Measurements from ENCODE around the gene KLF17.

GRCh38 chr1:44118682-44119081, at the start of gene KLF17:
- TF ChIP-seq, protein P1, sequence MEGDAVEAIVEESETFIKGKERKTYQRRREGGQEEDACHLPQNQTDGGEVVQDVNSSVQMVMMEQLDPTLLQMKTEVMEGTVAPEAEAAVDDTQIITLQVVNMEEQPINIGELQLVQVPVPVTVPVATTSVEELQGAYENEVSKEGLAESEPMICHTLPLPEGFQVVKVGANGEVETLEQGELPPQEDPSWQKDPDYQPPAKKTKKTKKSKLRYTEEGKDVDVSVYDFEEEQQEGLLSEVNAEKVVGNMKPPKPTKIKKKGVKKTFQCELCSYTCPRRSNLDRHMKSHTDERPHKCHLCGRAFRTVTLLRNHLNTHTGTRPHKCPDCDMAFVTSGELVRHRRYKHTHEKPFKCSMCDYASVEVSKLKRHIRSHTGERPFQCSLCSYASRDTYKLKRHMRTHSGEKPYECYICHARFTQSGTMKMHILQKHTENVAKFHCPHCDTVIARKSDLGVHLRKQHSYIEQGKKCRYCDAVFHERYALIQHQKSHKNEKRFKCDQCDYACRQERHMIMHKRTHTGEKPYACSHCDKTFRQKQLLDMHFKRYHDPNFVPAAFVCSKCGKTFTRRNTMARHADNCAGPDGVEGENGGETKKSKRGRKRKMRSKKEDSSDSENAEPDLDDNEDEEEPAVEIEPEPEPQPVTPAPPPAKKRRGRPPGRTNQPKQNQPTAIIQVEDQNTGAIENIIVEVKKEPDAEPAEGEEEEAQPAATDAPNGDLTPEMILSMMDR (IDR thresholded peaks at IDR 0.05), result no peak
- TF ChIP-seq POLR2A (IDR thresholded peaks at IDR 0.05) (no peak), EP300 (IDR thresholded peaks at IDR 0.05) (no peak)

All from tibial nerve (tissue), 4 donors.